GM19328 (cell line): ENCODE results near the gene PCDHA5.
"Not testable (repeated sequence)": the region's sequence is repeated elsewhere in the genome, so short reads cannot be mapped to it uniquely, and the experiment has no call there.

ENCODE experiments used
- ATAC-seq: cut with Tn5 transposase; IDR thresholded peaks from one replicate; pipeline ENCODE4 v1.9.1; 2021; ENCODE audit warnings: mild to moderate bottlenecking, moderate library complexity; ENCODE audit not compliant: unreplicated experiment

PCDHA5 gene

DNA sequence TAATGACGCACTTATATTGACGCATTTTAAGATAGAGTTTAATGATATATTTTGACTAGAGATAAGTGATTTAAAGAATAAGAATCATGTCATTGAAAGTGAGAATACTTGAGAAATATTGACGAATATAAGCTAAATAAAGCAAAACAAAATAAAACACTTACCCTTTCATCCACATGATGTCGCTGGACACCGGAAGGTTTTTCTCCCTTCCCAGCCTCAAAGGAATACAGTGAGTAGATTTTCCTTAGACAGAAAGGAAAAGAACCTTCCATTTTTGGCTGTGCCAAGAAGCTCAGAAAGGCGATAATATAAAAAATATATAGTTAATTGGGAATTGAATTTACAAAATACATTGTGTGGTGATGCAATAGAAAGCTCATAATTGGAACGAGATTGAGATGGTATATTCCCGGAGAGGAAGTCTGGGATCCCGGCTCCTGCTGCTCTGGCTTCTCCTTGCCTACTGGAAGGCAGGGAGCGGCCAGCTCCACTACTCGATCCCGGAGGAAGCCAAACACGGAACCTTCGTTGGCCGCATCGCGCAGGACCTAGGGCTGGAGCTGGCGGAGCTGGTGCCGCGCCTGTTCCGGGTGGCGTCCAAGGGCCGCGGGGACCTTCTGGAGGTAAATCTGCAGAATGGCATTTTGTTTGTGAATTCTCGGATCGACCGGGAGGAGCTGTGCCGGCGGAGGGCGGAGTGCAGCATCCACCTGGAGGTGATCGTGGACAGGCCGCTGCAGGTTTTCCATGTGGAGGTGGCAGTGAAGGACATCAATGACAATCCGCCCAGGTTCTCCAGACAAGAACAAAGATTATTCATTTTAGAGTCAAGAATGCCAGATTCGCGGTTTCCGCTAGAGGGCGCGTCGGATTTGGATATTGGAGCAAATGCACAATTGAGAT lies at the start of gene PCDHA5:
Gene PCDHA5 (plus strand): TSS at position 239 of the 906 bp plus-strand sequence.
- no peak for ATAC-seq

DNA sequence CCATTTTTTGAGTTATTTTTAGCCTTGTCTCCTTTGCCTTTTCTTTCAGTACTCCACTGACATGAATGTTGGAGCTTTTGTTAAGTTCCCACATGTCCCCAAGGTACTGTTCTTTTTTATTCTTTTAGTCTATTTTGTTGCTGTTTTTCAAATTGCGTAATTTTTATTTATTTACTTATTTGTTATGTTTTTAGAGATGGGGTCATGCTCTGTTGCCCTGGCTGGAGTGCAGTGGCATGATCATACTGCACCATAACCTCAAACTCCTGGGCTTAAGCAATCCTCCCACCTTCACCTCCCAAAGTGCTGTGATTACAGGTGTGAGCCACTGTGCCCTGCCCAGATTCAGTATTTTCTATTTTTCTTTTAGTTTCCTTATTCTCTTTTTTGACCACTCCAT lies 40.9 kb upstream of the PCDHA5 start:
- no peak for ATAC-seq

DNA sequence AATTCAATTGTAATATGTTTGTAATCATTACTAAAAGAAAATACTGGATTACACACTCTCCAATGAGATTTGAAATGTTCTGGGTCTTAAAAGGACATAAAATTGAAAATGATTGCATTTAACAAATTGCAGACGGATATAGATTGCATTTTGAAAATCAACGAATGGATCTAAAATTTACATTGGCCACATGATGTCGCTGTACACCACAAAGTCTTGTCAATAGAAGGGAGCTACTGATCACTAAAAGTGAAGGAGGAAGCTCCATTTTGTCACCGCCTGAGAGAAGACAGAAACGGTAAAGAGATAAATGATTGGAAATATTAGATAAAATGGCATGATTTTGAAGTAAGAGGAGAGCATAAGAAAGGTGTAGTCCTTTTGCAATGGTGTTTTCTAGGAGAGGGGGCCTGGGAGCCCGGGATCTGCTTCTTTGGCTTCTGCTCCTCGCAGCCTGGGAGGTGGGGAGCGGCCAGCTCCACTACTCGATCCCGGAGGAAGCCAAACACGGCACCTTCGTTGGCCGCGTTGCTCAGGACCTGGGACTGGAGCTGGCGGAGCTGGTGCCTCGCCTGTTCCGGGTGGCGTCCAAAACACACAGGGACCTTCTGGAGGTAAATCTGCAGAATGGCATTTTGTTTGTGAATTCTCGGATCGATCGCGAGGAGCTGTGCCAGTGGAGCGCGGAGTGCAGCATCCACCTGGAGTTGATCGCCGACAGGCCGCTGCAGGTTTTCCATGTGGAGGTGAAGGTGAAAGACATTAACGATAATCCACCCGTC lies 35.3 kb upstream of the PCDHA5 start, which contains the start of gene PCDHA1:
Gene PCDHA1 (plus strand): TSS at position 236 of the 782 bp plus-strand sequence.
- ATAC-seq = no peak

DNA sequence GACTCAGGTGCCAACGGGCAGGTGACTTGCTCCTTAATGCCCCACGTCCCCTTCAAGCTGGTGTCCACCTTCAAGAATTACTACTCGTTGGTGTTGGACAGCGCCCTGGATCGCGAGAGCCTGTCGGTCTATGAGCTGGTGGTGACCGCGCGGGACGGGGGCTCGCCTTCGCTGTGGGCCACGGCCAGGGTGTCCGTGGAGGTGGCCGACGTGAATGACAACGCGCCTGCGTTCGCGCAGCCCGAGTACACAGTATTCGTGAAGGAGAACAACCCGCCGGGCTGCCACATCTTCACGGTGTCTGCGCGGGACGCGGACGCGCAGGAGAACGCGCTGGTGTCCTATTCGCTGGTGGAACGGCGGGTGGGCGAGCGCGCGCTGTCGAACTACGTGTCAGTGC lies 34.0 kb upstream of the PCDHA5 start:
- ATAC-seq = not testable (repeated sequence)

DNA sequence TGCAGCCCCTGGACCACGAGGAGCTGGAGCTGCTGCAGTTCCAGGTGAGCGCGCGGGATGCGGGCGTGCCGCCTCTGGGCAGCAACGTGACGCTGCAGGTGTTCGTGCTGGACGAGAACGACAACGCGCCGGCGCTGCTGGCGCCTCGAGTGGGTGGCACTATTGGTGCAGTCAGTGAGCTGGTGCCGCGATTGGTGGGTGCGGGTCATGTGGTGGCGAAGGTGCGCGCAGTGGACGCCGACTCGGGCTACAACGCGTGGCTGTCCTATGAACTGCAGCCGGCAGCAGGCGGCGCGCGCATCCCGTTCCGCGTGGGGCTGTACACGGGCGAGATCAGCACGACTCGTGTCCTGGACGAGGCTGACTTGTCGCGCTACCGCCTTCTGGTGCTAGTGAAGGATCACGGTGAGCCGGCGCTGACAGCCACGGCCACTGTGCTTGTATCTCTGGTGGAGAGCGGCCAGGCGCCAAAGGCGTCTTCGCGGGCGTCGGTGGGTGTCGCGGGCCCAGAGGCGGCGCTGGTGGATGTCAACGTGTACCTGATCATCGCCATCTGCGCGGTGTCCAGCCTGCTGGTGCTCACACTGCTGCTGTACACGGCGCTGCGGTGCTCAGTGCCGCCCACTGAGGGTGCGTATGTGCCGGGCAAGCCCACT lies 33.4 kb upstream of the PCDHA5 start:
- not testable (repeated sequence) for ATAC-seq

DNA sequence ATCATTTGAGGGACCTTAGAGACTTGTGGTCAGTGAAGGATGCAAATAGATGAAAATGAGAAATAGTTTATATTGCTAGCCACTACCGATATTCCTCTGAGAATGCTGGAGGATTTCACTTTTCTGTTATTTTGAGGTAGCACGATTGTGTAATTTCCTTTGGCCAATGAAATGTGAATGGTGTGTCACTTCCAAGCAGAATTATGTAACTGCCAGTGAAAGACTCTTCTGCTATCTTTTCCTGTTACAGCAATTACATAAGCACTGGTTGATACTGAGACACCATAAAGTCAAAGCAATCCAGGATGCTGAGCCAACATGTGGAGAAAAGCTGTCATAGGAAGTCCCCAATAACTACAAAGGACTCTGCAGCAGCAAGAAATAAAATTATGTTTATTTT lies 30.3 kb upstream of the PCDHA5 start:
- ATAC-seq = no peak

DNA sequence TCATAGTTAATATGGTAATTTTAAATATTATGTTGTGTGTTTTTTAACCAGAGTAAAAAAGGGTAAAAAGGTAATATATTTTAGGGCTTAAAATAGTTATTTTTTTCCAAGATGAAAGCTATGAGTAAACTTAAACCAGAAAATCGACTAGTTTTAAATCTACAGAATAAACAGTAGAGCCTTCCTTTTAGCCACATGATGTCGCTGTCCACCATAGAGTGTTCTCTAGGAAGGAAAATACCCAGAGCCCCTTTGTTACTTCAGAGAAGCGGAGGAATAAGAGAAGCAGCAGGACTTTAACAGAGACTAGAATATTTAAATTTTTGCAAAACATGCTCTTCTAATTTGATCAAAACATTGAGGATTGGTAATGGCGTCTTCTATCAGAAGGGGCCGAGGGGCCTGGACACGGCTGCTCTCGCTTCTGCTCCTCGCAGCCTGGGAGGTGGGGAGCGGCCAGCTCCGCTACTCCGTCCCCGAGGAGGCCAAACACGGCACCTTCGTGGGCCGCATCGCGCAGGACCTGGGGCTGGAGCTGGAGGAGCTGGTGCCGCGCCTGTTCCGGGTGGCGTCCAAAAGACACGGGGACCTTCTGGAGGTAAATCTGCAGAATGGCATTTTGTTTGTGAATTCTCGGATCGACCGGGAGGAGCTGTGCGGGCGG lies 26.7 kb upstream of the PCDHA5 start, which contains the start of gene PCDHA2:
Gene PCDHA2 (plus strand): TSS at position 258 of the 664 bp plus-strand sequence.
- no peak for ATAC-seq

DNA sequence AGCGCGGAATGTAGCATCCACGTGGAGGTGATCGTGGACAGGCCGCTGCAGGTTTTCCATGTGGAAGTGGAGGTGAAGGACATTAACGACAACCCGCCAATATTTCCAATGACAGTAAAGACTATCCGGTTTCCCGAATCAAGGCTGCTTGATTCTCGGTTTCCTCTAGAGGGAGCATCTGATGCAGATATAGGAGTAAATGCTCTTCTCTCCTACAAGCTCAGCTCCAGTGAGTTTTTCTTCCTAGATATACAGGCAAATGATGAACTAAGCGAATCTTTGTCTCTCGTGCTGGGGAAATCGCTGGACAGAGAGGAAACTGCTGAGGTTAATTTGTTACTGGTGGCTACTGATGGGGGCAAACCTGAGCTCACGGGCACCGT lies 26.2 kb upstream of the PCDHA5 start:
- ATAC-seq = no peak

DNA sequence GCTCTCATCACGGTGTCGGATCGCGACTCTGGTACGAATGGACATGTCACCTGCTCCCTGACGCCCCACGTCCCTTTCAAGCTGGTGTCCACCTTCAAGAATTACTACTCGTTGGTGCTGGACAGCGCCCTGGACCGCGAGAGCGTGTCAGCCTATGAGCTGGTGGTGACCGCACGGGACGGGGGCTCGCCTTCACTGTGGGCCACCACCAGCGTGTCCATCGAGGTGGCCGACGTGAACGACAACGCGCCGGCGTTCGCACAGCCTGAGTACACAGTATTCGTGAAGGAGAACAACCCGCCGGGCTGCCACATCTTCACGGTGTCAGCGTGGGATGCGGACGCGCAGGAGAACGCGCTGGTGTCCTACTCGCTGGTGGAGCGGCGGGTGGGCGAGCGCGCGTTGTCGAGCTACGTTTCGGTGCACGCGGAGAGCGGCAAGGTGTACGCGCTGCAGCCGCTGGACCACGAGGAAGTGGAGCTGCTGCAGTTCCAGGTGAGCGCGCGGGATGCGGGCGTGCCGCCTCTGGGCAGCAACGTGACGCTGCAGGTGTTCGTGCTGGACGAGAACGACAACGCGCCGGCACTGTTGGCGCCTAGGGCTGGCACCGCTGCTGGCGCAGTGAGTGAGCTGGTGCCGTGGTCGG lies 25.2 kb upstream of the PCDHA5 start:
- ATAC-seq = not testable (repeated sequence)

DNA sequence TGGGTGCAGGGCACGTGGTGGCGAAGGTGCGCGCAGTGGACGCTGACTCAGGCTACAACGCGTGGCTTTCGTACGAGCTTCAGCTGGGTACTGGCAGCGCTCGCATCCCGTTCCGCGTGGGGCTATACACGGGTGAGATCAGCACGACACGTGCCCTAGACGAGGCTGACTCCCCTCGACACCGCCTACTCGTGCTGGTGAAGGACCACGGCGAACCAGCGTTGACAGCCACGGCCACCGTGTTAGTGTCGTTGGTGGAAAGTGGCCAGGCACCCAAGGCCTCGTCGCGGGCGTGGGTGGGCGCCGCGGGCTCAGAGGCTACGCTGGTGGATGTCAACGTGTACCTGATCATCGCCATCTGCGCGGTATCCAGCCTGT lies 24.7 kb upstream of the PCDHA5 start:
- no peak for ATAC-seq

DNA sequence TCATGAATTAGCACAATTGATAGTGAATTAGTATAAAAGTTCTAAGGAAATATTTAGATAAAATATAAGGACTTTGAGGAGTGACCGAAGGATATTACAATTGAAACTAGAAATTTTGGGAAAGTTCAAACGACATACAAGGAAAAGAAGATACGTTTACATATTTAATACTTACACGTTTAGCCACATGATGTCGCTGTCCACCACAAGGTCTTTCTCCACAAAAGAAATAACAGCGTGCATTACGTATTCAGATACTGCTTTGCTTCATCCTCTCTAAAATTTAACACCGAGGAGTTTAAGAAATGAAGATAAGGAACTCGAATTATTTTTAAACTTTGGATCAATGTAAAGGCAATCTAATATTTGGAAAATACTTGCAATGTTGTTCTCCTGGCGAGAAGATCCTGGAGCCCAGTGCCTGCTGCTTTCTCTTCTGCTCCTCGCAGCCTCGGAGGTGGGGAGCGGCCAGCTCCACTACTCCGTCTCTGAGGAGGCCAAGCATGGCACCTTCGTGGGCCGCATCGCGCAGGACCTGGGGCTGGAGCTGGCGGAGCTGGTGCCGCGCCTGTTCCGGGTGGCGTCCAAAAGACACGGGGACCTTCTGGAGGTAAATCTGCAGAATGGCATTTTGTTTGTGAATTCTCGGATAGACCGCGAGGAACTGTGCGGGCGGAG lies 20.5 kb upstream of the PCDHA5 start, which contains the start of gene PCDHA3:
Gene PCDHA3 (plus strand): TSS at position 242 of the 678 bp plus-strand sequence.
- ATAC-seq = no peak

DNA sequence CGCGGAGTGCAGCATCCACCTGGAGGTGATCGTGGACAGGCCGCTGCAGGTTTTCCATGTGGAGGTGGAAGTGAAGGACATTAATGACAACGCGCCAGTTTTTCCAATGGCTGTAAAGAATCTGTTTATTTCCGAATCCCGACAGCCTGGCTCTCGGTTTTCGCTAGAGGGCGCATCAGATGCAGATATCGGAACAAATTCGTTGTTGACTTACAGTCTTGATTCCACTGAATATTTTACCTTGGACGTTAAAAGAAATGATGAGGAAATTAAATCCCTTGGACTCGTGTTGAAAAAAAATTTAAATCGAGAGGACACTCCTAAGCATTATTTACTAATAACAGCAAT lies 19.9 kb upstream of the PCDHA5 start:
- ATAC-seq = no peak

DNA sequence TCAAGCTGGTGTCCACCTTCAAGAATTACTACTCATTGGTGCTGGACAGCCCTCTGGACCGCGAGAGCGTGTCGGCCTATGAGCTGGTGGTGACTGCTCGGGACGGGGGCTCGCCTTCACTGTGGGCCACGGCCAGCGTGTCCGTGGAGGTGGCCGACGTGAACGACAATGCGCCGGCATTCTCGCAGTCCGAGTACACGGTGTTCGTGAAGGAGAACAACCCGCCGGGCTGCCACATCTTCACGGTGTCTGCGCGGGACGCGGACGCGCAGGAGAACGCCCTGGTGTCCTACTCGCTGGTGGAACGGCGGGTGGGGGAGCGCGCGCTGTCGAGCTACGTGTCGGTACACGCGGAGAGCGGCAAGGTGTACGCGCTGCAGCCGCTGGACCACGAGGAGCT lies 19.0 kb upstream of the PCDHA5 start:
- not testable (repeated sequence) for ATAC-seq

DNA sequence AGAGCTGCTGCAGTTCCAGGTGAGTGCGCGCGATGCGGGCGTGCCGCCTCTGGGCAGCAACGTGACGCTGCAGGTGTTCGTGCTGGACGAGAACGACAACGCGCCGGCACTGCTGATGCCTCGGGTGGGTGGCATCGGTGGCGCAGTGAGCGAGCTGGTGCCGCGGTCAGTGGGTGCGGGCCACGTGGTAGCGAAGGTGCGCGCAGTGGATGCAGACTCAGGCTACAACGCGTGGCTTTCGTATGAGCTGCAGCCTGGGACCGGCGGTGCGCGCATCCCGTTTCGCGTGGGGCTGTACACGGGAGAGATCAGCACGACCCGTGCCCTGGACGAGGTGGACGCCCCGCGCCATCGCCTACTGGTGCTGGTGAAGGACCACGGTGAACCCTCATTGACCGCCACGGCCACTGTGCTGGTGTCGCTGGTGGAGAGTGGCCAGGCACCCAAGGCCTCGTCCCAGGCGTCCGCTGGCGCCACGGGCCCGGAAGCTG lies 18.6 kb upstream of the PCDHA5 start:
- ATAC-seq = no peak

DNA sequence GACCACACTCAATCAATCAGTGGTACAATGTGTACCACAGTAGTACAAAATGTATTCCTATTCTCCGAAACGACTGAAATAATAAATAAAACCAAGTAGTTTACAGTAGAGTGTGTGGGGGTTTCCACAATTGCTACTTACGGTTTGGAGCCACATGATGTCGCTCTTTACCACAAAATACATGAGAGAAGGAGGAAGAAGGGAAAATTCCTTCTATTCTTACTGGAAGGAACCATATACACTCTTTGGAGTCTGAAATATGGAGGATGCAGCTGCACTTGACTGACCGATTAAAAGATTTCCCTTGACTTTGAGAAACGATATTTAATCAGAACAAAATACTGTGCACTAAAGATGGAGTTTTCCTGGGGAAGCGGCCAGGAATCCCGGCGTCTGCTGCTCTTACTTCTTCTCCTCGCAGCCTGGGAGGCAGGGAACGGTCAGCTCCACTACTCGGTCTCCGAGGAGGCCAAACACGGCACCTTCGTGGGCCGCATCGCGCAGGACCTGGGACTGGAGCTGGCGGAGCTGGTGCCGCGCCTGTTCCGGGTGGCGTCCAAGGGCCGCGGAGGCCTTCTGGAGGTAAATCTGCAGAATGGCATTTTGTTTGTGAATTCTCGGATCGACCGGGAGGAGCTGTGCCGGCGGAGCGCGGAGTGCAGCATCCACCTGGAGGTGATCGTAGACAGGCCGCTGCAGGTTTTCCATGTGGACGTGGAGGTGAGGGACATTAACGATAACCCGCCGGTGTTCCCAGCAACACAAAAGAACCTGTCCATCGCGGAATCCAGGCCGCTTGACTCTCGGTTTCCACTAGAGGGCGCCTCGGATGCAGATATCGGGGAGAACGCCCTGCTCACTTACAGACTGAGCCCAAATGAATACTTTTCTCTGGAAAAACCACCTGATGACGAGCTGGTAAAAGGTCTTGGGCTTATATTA lies 14.3 kb upstream of the PCDHA5 start, which contains the start of gene PCDHA4:
Gene PCDHA4 (plus strand): TSS at position 235 of the 942 bp plus-strand sequence.
- no peak for ATAC-seq

DNA sequence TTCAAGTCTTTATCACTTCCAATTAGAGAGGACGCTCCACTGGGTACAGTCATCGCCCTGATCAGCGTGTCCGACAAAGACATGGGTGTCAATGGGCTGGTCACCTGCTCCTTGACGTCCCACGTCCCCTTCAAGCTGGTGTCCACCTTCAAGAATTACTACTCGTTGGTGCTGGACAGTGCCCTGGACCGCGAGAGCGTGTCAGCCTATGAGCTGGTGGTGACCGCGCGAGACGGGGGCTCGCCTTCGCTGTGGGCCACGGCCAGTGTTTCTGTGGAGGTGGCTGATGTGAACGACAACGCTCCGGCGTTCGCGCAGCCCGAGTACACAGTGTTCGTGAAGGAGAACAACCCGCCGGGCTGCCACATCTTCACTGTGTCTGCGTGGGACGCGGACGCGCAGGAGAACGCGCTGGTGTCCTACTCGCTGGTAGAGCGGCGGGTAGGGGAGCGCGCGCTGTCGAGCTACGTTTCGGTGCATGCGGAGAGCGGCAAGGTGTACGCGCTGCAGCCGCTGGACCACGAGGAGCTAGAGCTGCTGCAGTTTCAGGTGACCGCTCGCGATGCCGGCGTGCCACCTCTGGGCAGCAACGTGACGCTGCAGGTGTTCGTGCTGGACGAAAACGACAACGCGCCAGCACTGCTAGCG lies 13.0 kb upstream of the PCDHA5 start:
- not testable (repeated sequence) for ATAC-seq

DNA sequence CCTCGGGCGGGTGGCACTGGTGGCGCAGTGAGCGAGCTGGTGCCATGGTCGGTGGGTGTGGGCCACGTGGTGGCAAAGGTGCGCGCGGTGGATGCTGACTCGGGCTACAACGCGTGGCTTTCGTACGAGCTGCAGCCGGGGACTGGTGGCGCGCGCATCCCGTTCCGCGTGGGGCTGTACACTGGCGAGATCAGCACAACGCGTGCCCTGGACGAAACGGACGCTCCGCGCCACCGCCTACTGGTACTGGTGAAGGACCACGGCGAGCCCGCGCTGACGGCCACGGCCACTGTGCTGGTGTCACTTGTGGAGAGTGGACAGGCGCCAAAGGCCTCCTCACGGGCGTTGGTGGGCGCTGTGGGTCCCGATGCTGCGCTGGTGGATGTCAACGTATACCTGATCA lies 12.5 kb upstream of the PCDHA5 start:
- no peak for ATAC-seq

DNA sequence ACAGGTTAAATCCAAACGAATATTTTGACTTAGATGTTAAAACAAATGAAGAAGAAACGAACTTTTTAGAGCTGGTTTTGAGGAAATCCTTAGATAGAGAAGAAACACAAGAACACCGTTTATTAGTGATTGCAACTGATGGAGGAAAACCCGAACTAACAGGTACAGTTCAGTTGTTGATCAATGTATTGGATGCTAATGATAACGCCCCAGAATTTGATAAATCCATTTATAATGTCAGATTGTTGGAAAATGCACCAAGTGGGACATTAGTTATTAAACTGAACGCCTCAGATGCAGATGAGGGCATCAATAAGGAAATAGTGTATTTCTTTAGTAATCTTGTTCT lies 842 bp downstream of the PCDHA5 start:
- no peak for ATAC-seq
